Calu3 (cell line): Measurements from ENCODE around the gene ARID1B. TPM values are rescaled to one million over a fixed set of nuclear protein-coding genes. Genes with fewer than 3 reads are reported as not detected.

Source experiments
- BruUV-seq: library from RNA; stranded (reverse); fragments of 400-500 nt; replicated peaks from 2 replicates; lab custom pipeline; 2021; lab: Mats Ljungman, UMichigan
- CTCF ChIA-PET: fragments of 300-600 bp; sonication (Branson Sonifier 250); formaldehyde crosslinking; loops from one replicate; lab custom pipeline; 2022; ENCODE audit warnings: antibody characterized with exemption; lab: Charles Lee
- DNase-seq: peaks from one replicate; pipeline ENCODE4 v3.0.0; 2022
- H3K27ac Mint-ChIP-seq: one replicate; pipeline ENCODE4 v1.8.0; 2022; ENCODE audit warnings: mixed read lengths; ENCODE audit not compliant: unreplicated experiment
- H3K27me3 Mint-ChIP-seq: one replicate; pipeline ENCODE4 v1.8.0; 2022; ENCODE audit warnings: mixed read lengths; ENCODE audit not compliant: unreplicated experiment
- H3K36me3 Mint-ChIP-seq: one replicate; pipeline ENCODE4 v1.8.0; 2022; ENCODE audit warnings: mild to moderate bottlenecking, moderate library complexity, mixed read lengths; ENCODE audit not compliant: insufficient read depth, unreplicated experiment
- H3K4me1 Mint-ChIP-seq: one replicate; pipeline ENCODE4 v1.8.0; 2022; ENCODE audit warnings: mild to moderate bottlenecking, low read depth, mixed read lengths; ENCODE audit not compliant: unreplicated experiment
- H3K4me3 Mint-ChIP-seq: one replicate; pipeline ENCODE4 v1.8.0; 2022; ENCODE audit warnings: mild to moderate bottlenecking, low read depth, moderate library complexity, mixed read lengths; ENCODE audit not compliant: unreplicated experiment
- H3K9me3 Mint-ChIP-seq: one replicate; pipeline ENCODE4 v1.8.0; 2022; ENCODE audit warnings: low read depth, mixed read lengths; ENCODE audit not compliant: unreplicated experiment
- CTCF ChIP-seq: fragments of 200-600 bp; IDR thresholded peaks from one replicate; pipeline ENCODE4 v1.8.0; 2022; ENCODE audit warnings: antibody characterized with exemption; ENCODE audit not compliant: unreplicated experiment
- intact Hi-C: fragments of 100-400 bp; cut with micrococcal nuclease; formaldehyde crosslinking; loops from one replicate; pipeline ENCODE4 v1.10.0; 2022; ENCODE audit not compliant: unreplicated experiment
- total RNA-seq: library from RNA; stranded (reverse); gene quantifications from 2 replicates; pipeline ENCODE4 v1.2.3, GENCODE V29; 2022

ARID1B gene
- total RNA-seq, 1 experiment from 2014 or later, result 53.5 TPM

- Mint-ChIP-seq H3K4me3 (no peak overlapping the region), H3K9me3 (no peaks in the 10 kb centered on the region), H3K27me3 (no peaks in the 10 kb centered on the region), H3K36me3 (no peaks in the 10 kb centered on the region), H3K27ac (no peak overlapping the region), H3K4me1 (no peaks in the 10 kb centered on the region)
- intact Hi-C loops, result no loop called here
- no TSS peak for BruUV-seq
- CTCF ChIA-PET, result no interaction called here
- no peak for DNase-seq
- TF ChIP-seq CTCF, result no peak
Measured at GRCh38 chr6:157158897-157159296, 381.7 kb downstream of the ARID1B start.

GRCh38 chr6:157159348-157159747 lies 382.2 kb downstream of the ARID1B start:
- no peak overlapping the region for H3K27ac Mint-ChIP-seq
- no peaks in the 10 kb centered on the region for H3K9me3 Mint-ChIP-seq
- intact Hi-C loops, result no loop called here
- no peaks in the 10 kb centered on the region for H3K4me1 Mint-ChIP-seq
- TF ChIP-seq CTCF, result no peak
- no TSS peak for BruUV-seq
- no peaks in the 10 kb centered on the region for H3K36me3 Mint-ChIP-seq
- H3K4me3 Mint-ChIP-seq, result no peak overlapping the region
- no peaks in the 10 kb centered on the region for H3K27me3 Mint-ChIP-seq
- CTCF ChIA-PET, result no interaction called here
- no peak for DNase-seq

GRCh38 chr6:157161912-157162311 lies 384.7 kb downstream of the ARID1B start:
- DNase-seq, result no peak
- Mint-ChIP-seq H3K4me1 (no peaks in the 10 kb centered on the region), H3K27me3 (no peaks in the 10 kb centered on the region), H3K4me3 (no peak overlapping the region), H3K27ac (no peak overlapping the region), H3K36me3 (no peaks in the 10 kb centered on the region), H3K9me3 (no peaks in the 10 kb centered on the region)
- no peak for TF ChIP-seq CTCF
- intact Hi-C loops, result no loop called here
- BruUV-seq, result no TSS peak
- CTCF ChIA-PET, result no interaction called here

GRCh38 chr6:157162766-157163433 lies 385.7 kb downstream of the ARID1B start:
- Mint-ChIP-seq H3K36me3 (no peaks in the 10 kb centered on the region), H3K9me3 (no peaks in the 10 kb centered on the region), H3K27me3 (no peaks in the 10 kb centered on the region), H3K4me1 (no peaks in the 10 kb centered on the region), H3K27ac (no peak overlapping the region), H3K4me3 (no peak overlapping the region)
- intact Hi-C loops, result no loop called here
- CTCF ChIA-PET, result no interaction called here
- DNase-seq, result no peak
- BruUV-seq, result no TSS peak
- TF ChIP-seq CTCF, result no peak
